Mesenteric fat pad (tissue), 1 donor: ENCODE data around the gene C12orf43. TPM values are rescaled to one million over a fixed set of nuclear protein-coding genes. Genes with fewer than 3 reads are reported as not detected.

Source experiments
- DNase-seq: peaks from one replicate; pipeline ENCODE4 v3.0.0-alpha.2; 2020; ENCODE audit warnings: low spot score
- total RNA-seq: library from RNA; stranded (reverse); fragmentation: NEBNext Ultra II Directional; extraction: Animal tissue kit (Norgen Biotek cat#: 25700); gene quantifications from one replicate; pipeline ENCODE4 v1.2.1, GENCODE V29; 2021
- donor health status: DM: yes; HTN: yes; CAD: no.

The C12orf43 gene
- total RNA-seq, 1 donor from 2014 or later, result 20.5 TPM

DNA sequence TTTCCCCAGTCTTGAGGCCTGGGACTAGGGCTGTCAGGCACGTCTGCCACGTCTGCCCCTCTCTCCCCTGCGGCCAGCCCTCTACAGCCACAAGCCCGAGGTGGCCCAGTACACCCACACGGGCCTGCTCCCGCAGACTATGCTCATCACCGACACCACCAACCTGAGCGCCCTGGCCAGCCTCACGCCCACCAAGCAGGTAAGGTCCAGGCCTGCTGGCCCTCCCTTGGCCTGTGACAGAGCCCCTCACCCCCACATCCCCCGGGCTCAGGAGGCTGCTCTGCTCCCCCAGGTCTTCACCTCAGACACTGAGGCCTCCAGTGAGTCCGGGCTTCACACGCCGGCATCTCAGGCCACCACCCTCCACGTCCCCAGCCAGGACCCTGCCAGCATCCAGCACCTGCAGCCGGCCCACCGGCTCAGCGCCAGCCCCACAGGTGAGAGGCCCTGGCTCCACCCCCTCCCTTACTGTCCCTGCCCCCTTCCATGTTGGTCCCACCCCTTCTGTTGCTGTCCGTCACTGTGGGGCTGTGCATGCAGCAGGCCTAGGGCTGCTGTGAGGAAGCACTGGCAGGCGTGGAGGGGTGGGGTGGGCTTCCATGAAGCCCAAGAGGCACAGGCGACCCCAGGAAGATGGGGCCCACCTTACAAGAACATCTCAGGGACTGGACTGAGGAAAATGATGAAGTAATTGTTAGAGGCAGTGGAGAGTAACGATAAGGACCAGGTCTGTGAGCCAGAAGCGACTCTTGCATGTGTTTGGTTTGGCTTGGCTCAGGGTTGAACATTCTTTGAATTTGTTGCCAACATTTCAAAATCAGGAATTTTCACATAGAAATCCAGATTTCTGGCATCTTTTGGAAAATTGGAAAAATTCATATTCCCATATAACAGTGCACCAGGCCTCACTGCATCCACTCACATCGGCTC is 16.8 kb downstream of the C12orf43 start:
- no peak for DNase-seq

DNA sequence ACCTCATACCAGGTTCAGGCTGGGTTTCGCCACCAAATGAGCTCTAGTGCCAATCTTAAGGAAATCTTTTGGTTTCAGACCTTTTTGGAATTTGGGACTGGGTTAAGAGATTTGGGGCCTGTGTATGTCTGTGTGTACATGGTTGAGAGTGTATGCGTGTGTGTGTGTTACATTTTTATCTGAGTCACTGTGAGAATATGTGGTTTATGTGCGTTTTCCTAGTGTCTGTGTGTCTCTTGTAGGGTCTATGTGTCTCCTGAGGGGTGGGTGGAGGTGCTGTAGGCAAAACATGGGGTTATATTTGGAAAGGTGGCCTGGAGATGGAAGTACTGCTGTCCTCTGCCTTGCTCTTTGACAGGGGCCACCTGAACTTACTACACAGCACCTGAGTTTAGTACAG is 17.9 kb downstream of the C12orf43 start:
- no peak for DNase-seq

DNA sequence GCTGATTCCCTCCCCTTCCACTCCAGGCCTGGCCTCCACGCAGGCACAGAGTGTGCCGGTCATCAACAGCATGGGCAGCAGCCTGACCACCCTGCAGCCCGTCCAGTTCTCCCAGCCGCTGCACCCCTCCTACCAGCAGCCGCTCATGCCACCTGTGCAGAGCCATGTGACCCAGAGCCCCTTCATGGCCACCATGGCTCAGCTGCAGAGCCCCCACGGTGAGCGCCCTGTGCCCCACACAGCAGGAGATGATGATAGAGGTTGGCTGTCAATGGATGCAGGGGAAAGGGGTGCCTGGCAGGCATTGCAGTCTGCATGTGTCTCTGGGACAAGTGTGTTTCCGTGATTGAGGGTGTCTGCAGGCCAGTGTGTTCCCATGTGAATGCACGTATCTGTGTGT is 18.8 kb downstream of the C12orf43 start:
- DNase-seq, result no peak

DNA sequence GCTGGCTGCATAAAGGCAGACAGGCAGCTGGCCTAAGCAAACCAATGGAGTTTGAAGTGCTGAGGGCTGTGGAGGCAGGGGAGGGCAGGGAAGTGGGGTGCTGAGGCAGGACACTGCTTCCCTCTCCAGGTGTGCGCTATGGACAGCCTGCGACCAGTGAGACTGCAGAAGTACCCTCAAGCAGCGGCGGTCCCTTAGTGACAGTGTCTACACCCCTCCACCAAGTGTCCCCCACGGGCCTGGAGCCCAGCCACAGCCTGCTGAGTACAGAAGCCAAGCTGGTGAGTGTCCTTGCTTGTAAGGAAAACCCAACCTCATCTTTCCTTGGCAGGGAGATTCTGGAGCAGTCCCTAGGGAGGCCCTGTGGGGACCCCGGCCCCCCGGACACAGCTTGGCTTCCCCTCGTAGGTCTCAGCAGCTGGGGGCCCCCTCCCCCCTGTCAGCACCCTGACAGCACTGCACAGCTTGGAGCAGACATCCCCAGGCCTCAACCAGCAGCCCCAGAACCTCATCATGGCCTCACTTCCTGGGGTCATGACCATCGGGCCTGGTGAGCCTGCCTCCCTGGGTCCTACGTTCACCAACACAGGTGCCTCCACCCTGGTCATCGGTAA is 20.0 kb downstream of the C12orf43 start:
- DNase-seq, result no peak

GRCh38 chr12:120994589-120995337 is 21.5 kb downstream of the C12orf43 start:
- no peak for DNase-seq

DNA sequence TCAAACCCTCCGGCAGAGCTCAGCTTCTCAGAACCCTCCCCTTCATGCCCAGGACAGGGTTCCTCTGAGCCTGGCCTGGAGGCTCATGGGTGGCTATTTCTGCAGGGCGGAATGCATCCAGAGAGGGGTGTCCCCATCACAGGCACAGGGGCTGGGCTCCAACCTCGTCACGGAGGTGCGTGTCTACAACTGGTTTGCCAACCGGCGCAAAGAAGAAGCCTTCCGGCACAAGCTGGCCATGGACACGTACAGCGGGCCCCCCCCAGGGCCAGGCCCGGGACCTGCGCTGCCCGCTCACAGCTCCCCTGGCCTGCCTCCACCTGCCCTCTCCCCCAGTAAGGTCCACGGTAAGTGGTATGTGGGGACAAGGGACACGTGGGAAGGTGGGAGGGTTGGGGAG is 22.2 kb downstream of the C12orf43 start:
- DNase-seq, result no peak

- DNase-seq, result no peak
Observed at GRCh38 chr12:120993496-120993895, 22.8 kb downstream of the C12orf43 start.

DNA sequence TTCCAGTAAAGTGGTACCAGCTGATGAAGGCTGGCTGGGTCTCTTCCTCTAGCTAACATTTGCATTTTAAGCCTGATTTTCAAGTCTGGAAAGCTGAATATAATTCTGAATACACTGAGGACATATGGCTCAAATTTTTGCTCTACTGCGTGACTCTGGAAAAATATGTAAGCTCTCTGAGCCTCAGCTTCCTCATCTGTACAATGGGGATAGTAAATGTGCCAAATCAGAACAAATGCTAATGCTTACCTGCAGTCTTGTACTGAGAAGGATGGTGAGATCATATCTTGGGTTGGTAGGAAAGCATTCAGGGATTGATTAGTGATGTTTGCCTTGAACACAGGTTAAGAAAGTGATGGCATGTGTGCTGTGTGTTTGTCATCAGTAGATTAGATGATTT is 23.3 kb downstream of the C12orf43 start:
- DNase-seq, result no peak

DNA sequence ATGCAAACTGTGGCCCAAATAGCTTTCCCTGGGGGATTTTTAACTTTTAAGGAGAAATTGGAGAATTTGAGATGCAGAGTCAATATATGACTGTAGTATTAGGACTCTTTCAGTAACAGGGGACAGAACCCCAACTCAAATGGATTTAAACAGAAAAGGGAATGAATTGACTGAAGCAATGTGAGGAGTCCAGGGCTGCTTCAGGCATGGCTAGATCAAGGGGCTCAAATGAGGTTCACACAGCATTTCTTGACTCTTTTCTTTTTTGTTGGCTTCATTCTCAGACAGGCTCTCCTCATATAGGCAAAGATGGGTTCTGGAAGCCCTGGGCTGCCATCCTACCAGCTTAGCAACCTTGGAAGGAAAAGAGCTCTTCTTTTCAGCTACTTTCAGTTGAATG is 24.3 kb downstream of the C12orf43 start:
- DNase-seq, result no peak

- DNase-seq, result no peak
Observed at GRCh38 chr12:120990487-120991055, 25.7 kb downstream of the C12orf43 start.

DNA sequence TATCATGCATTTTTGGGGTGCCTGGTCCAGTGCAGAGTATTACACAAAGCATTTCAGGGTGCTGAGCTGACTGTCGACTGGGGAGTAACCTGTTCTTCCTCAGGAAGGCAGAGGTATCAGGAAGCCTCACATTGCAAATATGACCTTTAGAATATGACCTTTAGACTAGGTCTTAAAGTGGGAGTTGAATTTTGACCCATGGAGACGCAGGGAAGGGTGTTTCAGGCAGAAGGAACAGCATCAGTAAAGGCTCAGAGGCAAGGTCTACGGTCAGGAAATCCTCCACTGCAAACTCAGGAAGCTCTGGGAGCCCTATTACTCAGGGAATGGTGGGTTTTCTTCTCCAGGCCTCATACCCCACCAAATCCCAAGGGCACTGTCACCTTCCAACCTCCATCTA is 26.6 kb downstream of the C12orf43 start:
- no peak for DNase-seq

DNA sequence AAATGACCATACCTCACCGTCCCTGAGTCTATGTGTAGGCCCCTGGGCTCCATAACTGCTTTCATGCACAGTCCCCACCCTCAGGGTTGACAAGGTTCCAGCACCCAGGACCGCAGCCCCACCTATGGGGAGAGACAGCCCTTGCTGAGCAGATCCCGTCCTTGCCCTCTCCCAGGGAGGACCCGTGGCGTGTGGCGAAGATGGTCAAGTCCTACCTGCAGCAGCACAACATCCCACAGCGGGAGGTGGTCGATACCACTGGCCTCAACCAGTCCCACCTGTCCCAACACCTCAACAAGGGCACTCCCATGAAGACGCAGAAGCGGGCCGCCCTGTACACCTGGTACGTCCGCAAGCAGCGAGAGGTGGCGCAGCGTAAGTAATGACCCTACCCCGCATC is 27.6 kb downstream of the C12orf43 start:
- DNase-seq, result no peak

DNA sequence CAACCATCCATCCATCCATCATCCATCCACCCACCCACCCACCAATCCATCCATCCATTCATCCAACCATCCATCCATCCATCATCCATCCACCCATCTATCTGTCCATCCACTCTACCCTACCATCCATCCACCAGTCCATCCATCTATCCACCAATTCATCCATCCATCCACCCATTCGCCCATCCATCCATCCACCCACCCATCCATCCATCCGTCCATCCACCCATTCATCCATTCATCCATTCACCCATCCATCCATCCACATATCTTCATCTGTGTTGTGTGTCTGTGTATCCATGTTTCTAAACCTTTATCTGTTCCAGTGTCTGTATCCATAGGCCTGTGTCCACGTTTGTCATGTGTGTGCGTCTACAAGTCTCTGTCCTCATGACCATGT is 28.1 kb downstream of the C12orf43 start:
- DNase-seq, result no peak

DNA sequence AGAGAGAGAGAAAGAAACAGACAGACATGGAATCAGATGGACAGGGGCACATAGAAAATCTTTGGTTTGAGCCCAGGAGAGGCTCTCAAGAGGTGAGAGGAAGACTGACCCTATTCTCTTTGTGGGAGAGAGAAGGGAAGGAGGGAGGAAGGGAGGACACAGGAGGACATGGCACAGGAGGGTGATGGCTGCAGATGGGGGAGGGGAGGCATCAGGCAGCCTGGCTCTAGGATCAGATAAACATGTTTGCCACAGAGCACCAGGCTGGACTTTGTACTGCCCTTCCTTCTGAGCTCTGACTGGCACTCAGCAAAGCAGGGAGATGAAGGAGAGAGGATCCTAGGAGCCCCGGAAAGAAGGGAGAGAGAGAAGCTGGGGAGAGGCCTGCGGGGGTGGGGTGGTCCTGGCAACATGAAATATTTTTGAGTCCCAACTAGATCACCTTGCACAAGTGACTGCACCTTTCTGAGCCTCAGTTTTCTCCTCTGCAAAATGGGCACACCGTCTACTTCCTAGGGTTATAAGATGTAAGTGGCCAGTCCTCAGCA is 31.9 kb downstream of the C12orf43 start:
- DNase-seq, result no peak

- no peak for DNase-seq
Observed at GRCh38 chr12:120983759-120984158, 32.5 kb downstream of the C12orf43 start.

DNA sequence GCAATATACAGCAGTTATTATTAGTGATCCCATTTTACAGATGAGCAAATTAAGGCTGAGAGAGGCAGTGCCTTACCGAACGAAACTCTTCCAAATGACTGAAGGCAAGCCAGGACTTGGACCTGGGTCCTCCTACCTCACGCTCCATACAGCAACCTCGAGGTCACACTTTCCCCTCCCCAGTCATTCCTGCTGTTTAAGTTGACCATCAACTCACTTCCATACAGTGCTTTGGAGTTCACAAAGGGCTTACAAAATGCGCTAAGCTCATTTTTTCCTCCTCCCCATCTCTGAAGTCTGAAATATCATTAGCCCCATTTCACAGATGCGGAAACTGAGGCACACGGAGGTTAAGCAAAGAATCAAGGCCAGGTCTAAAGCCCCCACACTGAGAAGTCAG is 33.6 kb downstream of the C12orf43 start:
- DNase-seq, result no peak

- no peak for DNase-seq
Observed at GRCh38 chr12:120981407-120981941, 34.8 kb downstream of the C12orf43 start.

GRCh38 chr12:120980800-120981368 is 35.4 kb downstream of the C12orf43 start:
- no peak for DNase-seq

- DNase-seq, result no peak
Observed at GRCh38 chr12:120979862-120980696, 36.2 kb downstream of the C12orf43 start.
